Erythroblast (primary cell): ENCODE data around the gene STAB2.
"Not testable (repeated sequence)": the region's sequence is repeated elsewhere in the genome, so short reads cannot be mapped to it uniquely, and the experiment has no call there.

Experiments
- DNase-seq, 2 experiments: peaks; one replicate each; lab custom pipeline; 2025; lab: John Stamatoyannopoulos, UW
- GATA1 ChIP-seq: IDR thresholded peaks from 2 replicates; pipeline ENCODE4 v1.6.1; 2011; ENCODE audit warnings: low read depth, mild to moderate bottlenecking, control low read depth, low read length, moderate library complexity
- POLR2A ChIP-seq: IDR thresholded peaks from 2 replicates; pipeline ENCODE4 v1.6.1; 2011; ENCODE audit warnings: mild to moderate bottlenecking, low read length

STAB2 gene

GRCh38 chr12:103645202-103645601 is 58.1 kb downstream of the STAB2 start:
- TF ChIP-seq GATA1, result no peak
- TF ChIP-seq POLR2A, result no peak
- no peak for DNase-seq

GRCh38 chr12:103647267-103647666 is 60.2 kb downstream of the STAB2 start:
- no peak for DNase-seq
- no peak for TF ChIP-seq GATA1
- no peak for TF ChIP-seq POLR2A

GRCh38 chr12:103652808-103653207 is 65.7 kb downstream of the STAB2 start:
- no peak for DNase-seq
- TF ChIP-seq POLR2A (no peak), GATA1 (no peak)

- DNase-seq, result not testable (repeated sequence)
These were observed 66.6 kb downstream of the STAB2 start for GRCh38 chr12:103653568-103654173.

GRCh38 chr12:103654816-103655215 is 67.7 kb downstream of the STAB2 start:
- DNase-seq, result no peak

GRCh38 chr12:103656291-103656690 is 69.2 kb downstream of the STAB2 start:
- no peak for DNase-seq
- TF ChIP-seq POLR2A (no peak), GATA1 (no peak)

More at GRCh38 chr12:103654816-103655215, 67.7 kb downstream of the STAB2 start:
- no peak for TF ChIP-seq GATA1

- DNase-seq, result no peak
- TF ChIP-seq POLR2A, result no peak
- TF ChIP-seq GATA1, result no peak
These were observed 70.3 kb downstream of the STAB2 start for GRCh38 chr12:103657331-103657730.

- TF ChIP-seq POLR2A (no peak), GATA1 (no peak)
- no peak for DNase-seq
These were observed 77.6 kb downstream of the STAB2 start for GRCh38 chr12:103664626-103665025.

GRCh38 chr12:103665971-103666370 is 78.9 kb downstream of the STAB2 start:
- TF ChIP-seq GATA1 (no peak), POLR2A (no peak)
- DNase-seq, result no peak

GRCh38 chr12:103667125-103667524 is 80.1 kb downstream of the STAB2 start:
- DNase-seq, result no peak
- TF ChIP-seq GATA1 (no peak), POLR2A (no peak)

- TF ChIP-seq POLR2A (no peak), GATA1 (no peak)
- DNase-seq, result no peak
These were observed 81.4 kb downstream of the STAB2 start for GRCh38 chr12:103668520-103668919.

GRCh38 chr12:103671367-103671766 is 84.3 kb downstream of the STAB2 start:
- no peak for TF ChIP-seq GATA1
- TF ChIP-seq POLR2A, result no peak
- no peak for DNase-seq

- no peak for DNase-seq
- no peak for TF ChIP-seq POLR2A
- no peak for TF ChIP-seq GATA1
These were observed 85.5 kb downstream of the STAB2 start for GRCh38 chr12:103672401-103673119.

GRCh38 chr12:103673487-103673886 is 86.4 kb downstream of the STAB2 start:
- TF ChIP-seq GATA1, result no peak
- TF ChIP-seq POLR2A, result no peak
- no peak for DNase-seq

- DNase-seq, result no peak
- no peak for TF ChIP-seq GATA1
- no peak for TF ChIP-seq POLR2A
These were observed 86.9 kb downstream of the STAB2 start for GRCh38 chr12:103673891-103674375.

- TF ChIP-seq GATA1 (no peak), POLR2A (no peak)
- no peak for DNase-seq
These were observed 89.8 kb downstream of the STAB2 start for GRCh38 chr12:103676893-103677292.
